Endodermal cell (in vitro differentiated cells): ENCODE data around the gene IGSF21. TPM values are rescaled to one million over a fixed set of nuclear protein-coding genes. Genes with fewer than 3 reads are reported as not detected.

ENCODE experiments used
- DNase-seq: peaks from one replicate; pipeline ENCODE4 v3.0.0-alpha.2; 2017
- H3K27ac ChIP-seq: 2 replicates; pipeline ENCODE4 v1.5.1; 2013; ENCODE audit warnings: mild to moderate bottlenecking, low read depth, low read length, moderate library complexity
- H3K27me3 ChIP-seq: 2 replicates; pipeline ENCODE4 v1.6.1; 2013; ENCODE audit warnings: mild to moderate bottlenecking, low read length, moderate library complexity; ENCODE audit not compliant: insufficient read depth, control insufficient read depth, poor library complexity, severe bottlenecking
- H3K36me3 ChIP-seq: 2 replicates; pipeline ENCODE4 v1.7.0; 2013; ENCODE audit warnings: mild to moderate bottlenecking, low read length, moderate library complexity; ENCODE audit not compliant: control insufficient read depth, insufficient read depth
- H3K4me1 ChIP-seq: one replicate; pipeline ENCODE4 v1.7.0; 2013; ENCODE audit warnings: low read length; ENCODE audit not compliant: control insufficient read depth, insufficient read depth
- H3K4me3 ChIP-seq: 2 replicates; pipeline ENCODE4 v1.5.1; 2013; ENCODE audit warnings: mild to moderate bottlenecking, low read length, moderate library complexity
- H3K9ac ChIP-seq: 2 replicates; pipeline ENCODE4 v1.6.1; 2013; ENCODE audit warnings: mild to moderate bottlenecking, low read length, moderate library complexity; ENCODE audit not compliant: poor library complexity, severe bottlenecking; ENCODE audit errors: extremely low read depth
- H3K9me3 ChIP-seq: 2 replicates; pipeline ENCODE4 v1.6.1; 2013; ENCODE audit warnings: mild to moderate bottlenecking, low read length, moderate library complexity; ENCODE audit not compliant: control insufficient read depth
- H3K27ac Mint-ChIP-seq: 2 replicates; pipeline ENCODE4 v1.8.0; 2020; ENCODE audit warnings: mixed read lengths
- H3K27me3 Mint-ChIP-seq: 2 replicates; pipeline ENCODE4 v1.8.0; 2021; ENCODE audit warnings: mild to moderate bottlenecking, mixed read lengths; ENCODE audit not compliant: insufficient read depth
- H3K36me3 Mint-ChIP-seq: 2 replicates; pipeline ENCODE4 v1.8.0; 2020; ENCODE audit warnings: low read depth, mixed read lengths
- H3K4me1 Mint-ChIP-seq: 2 replicates; pipeline ENCODE4 v1.8.0; 2020; ENCODE audit warnings: mixed read lengths
- H3K4me3 Mint-ChIP-seq: 2 replicates; pipeline ENCODE4 v1.8.0; 2020; ENCODE audit warnings: mild to moderate bottlenecking, moderate library complexity, mixed read lengths
- H3K9me3 Mint-ChIP-seq: 2 replicates; pipeline ENCODE4 v1.8.0; 2020; ENCODE audit warnings: mild to moderate bottlenecking, mixed read lengths
- CTCF ChIP-seq: fragments of 200-600 bp; sonication (generic); conservative IDR thresholded peaks from 2 replicates; pipeline ENCODE4 v1.5.0; 2021; ENCODE audit warnings: antibody characterized with exemption, mild to moderate bottlenecking
- WGBS, 2 experiments: methylation state at CpG; one replicate each; pipeline versions ENCODE4 v1.1.5 to v1.1.7; 2013; ENCODE audit warnings: missing lambda C conversion rate in 2 of 2, mixed read lengths in 1 of 2; ENCODE audit not compliant: insufficient coverage in 1 of 2, insufficient read length in 1 of 2; 5-methylcytosine and 5-hydroxymethylcytosine counted together
- total RNA-seq, 2 donors: library from RNA; stranded (reverse); fragmentation: NEBNext Ultra II Directional in 1 of 2; extraction: Animal tissue kit (Norgen Biotek cat#: 25700) in 1 of 2; gene quantifications; 2 replicates in 1 of 2; 3 replicates in 1 of 2; pipeline ENCODE4 v1.2.1, GENCODE V29; 2021

IGSF21 gene
- total RNA-seq, 2 donors from 2014 or later: 1.3 to 1.7 TPM

GRCh38 chr1:18350747-18351146 is 243.1 kb downstream of the IGSF21 start:
- no peaks in the 10 kb centered on the region for H3K9me3 Mint-ChIP-seq

GRCh38 chr1:18351735-18352134 is 244.1 kb downstream of the IGSF21 start:
- peak; percentile 72 for DNase-seq
- Histone ChIP-seq H3K4me1 (peaks cover 12% of the 10 kb centered on the region), H3K27me3 (no peaks in the 10 kb centered on the region), H3K27ac (no peak overlapping the region), H3K36me3 (no peaks in the 10 kb centered on the region), H3K9ac (no peak overlapping the region), H3K4me3 (no peak overlapping the region), H3K9me3 (no peaks in the 10 kb centered on the region)
- Mint-ChIP-seq H3K4me1 (peaks cover 47% of the 10 kb centered on the region), H3K9me3 (no peaks in the 10 kb centered on the region), H3K27me3 (no peaks in the 10 kb centered on the region), H3K27ac (no peak overlapping the region), H3K36me3 (no peaks in the 10 kb centered on the region), H3K4me3 (no peak overlapping the region)
- TF ChIP-seq CTCF: no peak
- whole genome bisulfite sequencing, 2 experiments: 73 to 85% methylated on average over 7 to 10 of the region's 10 CpGs

More at GRCh38 chr1:18350747-18351146, 243.1 kb downstream of the IGSF21 start:
- H3K36me3 Mint-ChIP-seq: no peaks in the 10 kb centered on the region
- no peak overlapping the region for H3K27ac Mint-ChIP-seq
- no peak overlapping the region for H3K4me3 Mint-ChIP-seq
- H3K9ac ChIP-seq: no peak overlapping the region
- WGBS, 2 experiments: 75 to 87% methylated on average over 6 to 18 of the region's 18 CpGs
- H3K36me3 ChIP-seq: no peaks in the 10 kb centered on the region
- TF ChIP-seq CTCF: no peak
- H3K27me3 Mint-ChIP-seq: no peaks in the 10 kb centered on the region
- no peak overlapping the region for H3K4me3 ChIP-seq
- peaks cover 44% of the 10 kb centered on the region for H3K4me1 Mint-ChIP-seq
- H3K27me3 ChIP-seq: no peaks in the 10 kb centered on the region
- DNase-seq: no peak
- no peak overlapping the region for H3K27ac ChIP-seq
- H3K9me3 ChIP-seq: no peaks in the 10 kb centered on the region
- peaks cover 12% of the 10 kb centered on the region for H3K4me1 ChIP-seq

- Histone ChIP-seq H3K9ac (no peak overlapping the region), H3K27ac (no peak overlapping the region), H3K9me3 (no peaks in the 10 kb centered on the region), H3K36me3 (no peaks in the 10 kb centered on the region), H3K4me1 (peaks cover 12% of the 10 kb centered on the region), H3K27me3 (no peaks in the 10 kb centered on the region), H3K4me3 (no peak overlapping the region)
- peaks cover 48% of the 10 kb centered on the region for H3K4me1 Mint-ChIP-seq
- no peak for TF ChIP-seq CTCF
- no peaks in the 10 kb centered on the region for H3K9me3 Mint-ChIP-seq
- no peak overlapping the region for H3K4me3 Mint-ChIP-seq
- DNase-seq: no peak
- no peaks in the 10 kb centered on the region for H3K27me3 Mint-ChIP-seq
- no peak overlapping the region for H3K27ac Mint-ChIP-seq
- 83 to 89% methylated on average over 14 to 17 of the region's 17 CpGs for WGBS, 2 experiments
- no peaks in the 10 kb centered on the region for H3K36me3 Mint-ChIP-seq
Observed at GRCh38 chr1:18352636-18353265, 245.2 kb downstream of the IGSF21 start.
